ENCODE data around the gene ART3. TPM values are rescaled to one million over a fixed set of nuclear protein-coding genes. Genes with fewer than 3 reads are reported as not detected.

ART3 gene
- total RNA-seq, 2 donors from 2014 or later, result 1.6 to 1.8 TPM

- intact Hi-C loops (cut with DNase I), result no loop called here
- no peak overlapping the region for H3K9ac ChIP-seq (ENCODE audit: low read depth in 2 of 2, low read length in 2 of 2)
- DNase-seq, result no peak
- H3K27ac ChIP-seq, result no peak overlapping the region
- H3K4me3 ChIP-seq, result no peak overlapping the region
- H3K36me3 ChIP-seq, result peaks cover 8% of the 10 kb centered on the region
- H3K9me3 ChIP-seq, result no peaks in the 10 kb centered on the region
- H3K27me3 ChIP-seq, result no peaks in the 10 kb centered on the region
- H3K4me1 ChIP-seq, result no peaks in the 10 kb centered on the region
- no peak for TF ChIP-seq CTCF (IDR thresholded peaks at IDR 0.05)
These were observed 43.0 kb downstream of the ART3 start for GRCh38 chr4:76117536-76117935.

DNA sequence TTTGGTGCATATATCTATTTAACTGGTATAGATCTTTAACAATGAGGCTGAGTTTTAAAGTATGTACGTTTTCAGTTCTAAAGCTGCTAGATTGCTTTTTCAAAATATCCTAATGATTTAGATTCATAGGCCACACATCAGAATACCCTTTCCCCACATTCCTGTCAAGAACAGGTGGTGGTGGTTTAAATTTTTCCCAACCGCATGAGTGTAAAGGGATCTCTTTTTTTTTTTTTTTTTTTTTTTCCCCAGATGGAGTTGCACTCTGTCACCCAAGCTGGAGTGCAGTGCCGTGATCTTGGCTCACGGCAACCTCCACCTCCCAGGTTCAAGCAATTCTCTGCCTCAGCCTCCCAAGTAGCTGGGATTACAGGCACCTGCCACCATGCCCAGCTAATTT, 45.7 kb downstream of the ART3 start:
- Histone ChIP-seq H3K36me3 (peaks cover 8% of the 10 kb centered on the region), H3K9ac (ENCODE audit: low read depth in 2 of 2, low read length in 2 of 2) (no peak overlapping the region)
- no peak for DNase-seq

GRCh38 chr4:76125816-76126215, 51.3 kb downstream of the ART3 start:
- Histone ChIP-seq H3K27me3 (no peaks in the 10 kb centered on the region), H3K4me1 (no peaks in the 10 kb centered on the region), H3K9me3 (no peaks in the 10 kb centered on the region), H3K9ac (ENCODE audit: low read depth in 2 of 2, low read length in 2 of 2) (no peak overlapping the region), H3K4me3 (no peak overlapping the region), H3K27ac (no peak overlapping the region), H3K36me3 (no peaks in the 10 kb centered on the region)
- intact Hi-C loops (cut with DNase I), result no loop called here
- no peak for DNase-seq
- TF ChIP-seq CTCF (IDR thresholded peaks at IDR 0.05), result no peak

More for the DNA sequence above, 45.7 kb downstream of the ART3 start:
- no peak overlapping the region for H3K4me3 ChIP-seq
- H3K4me1 ChIP-seq, result no peaks in the 10 kb centered on the region
- intact Hi-C loops (cut with DNase I), result no loop called here
- TF ChIP-seq CTCF (IDR thresholded peaks at IDR 0.05), result no peak
- H3K27me3 ChIP-seq, result no peaks in the 10 kb centered on the region
- H3K9me3 ChIP-seq, result no peaks in the 10 kb centered on the region
- H3K27ac ChIP-seq, result no peak overlapping the region

GRCh38 chr4:76127754-76128153, 53.2 kb downstream of the ART3 start:
- DNase-seq, result no peak
- Histone ChIP-seq H3K27me3 (no peaks in the 10 kb centered on the region), H3K9ac (ENCODE audit: low read depth in 2 of 2, low read length in 2 of 2) (no peak overlapping the region), H3K4me3 (no peak overlapping the region), H3K27ac (no peak overlapping the region), H3K36me3 (no peaks in the 10 kb centered on the region), H3K9me3 (no peaks in the 10 kb centered on the region), H3K4me1 (no peaks in the 10 kb centered on the region)
- no peak for TF ChIP-seq CTCF (IDR thresholded peaks at IDR 0.05)
- intact Hi-C loops (cut with DNase I), result no loop called here

DNA sequence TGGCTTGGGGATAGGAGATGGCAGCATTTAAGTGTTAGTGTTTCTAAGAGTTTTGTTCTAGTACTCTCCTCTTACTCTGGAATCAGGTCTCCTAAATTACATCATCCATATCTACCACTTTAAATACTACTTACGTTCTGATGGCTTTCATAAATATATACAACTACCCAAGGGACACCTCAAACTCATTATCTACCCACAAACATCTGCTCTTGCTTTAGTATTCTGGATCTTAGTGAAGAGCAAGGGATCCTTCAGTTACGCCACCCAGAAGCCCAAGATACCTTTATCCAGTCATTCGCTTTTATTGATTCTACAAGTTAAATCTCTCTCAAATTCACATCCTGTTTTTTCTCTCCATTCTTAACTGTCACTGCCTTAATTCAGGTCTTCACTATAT, 66.7 kb downstream of the ART3 start:
- peaks cover 6% of the 10 kb centered on the region for H3K36me3 ChIP-seq
- no peaks in the 10 kb centered on the region for H3K9me3 ChIP-seq
- no peak overlapping the region for H3K9ac ChIP-seq (ENCODE audit: low read depth in 2 of 2, low read length in 2 of 2)
- H3K27me3 ChIP-seq, result no peaks in the 10 kb centered on the region
- TF ChIP-seq CTCF (IDR thresholded peaks at IDR 0.05), result no peak
- no peak overlapping the region for H3K4me3 ChIP-seq
- no peak overlapping the region for H3K27ac ChIP-seq
- intact Hi-C loops (cut with DNase I), result no loop called here
- H3K4me1 ChIP-seq, result no peaks in the 10 kb centered on the region
- DNase-seq, result no peak

DNA sequence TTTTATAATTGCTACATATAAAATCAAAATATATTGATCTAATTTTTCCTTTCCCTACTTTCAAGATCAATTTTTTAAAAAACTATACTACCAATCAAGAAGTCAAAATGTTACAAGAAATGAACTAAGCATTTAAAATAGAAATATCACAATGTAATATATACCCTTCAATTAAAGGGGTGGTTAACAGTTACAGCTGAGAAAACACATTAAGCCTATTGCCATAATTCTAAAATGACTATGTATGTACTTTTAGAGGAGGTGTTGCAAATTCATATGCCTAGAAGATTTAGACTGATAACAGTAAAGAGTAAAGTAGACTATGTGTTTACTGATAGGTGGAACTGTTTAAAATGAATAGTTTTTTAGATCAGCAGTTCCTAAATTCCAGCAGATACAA, 70.0 kb downstream of the ART3 start:
- intact Hi-C loops (cut with DNase I), result no loop called here
- H3K27me3 ChIP-seq, result no peaks in the 10 kb centered on the region
- no peaks in the 10 kb centered on the region for H3K36me3 ChIP-seq
- H3K9ac ChIP-seq (ENCODE audit: low read depth in 2 of 2, low read length in 2 of 2), result no peak overlapping the region
- no peaks in the 10 kb centered on the region for H3K9me3 ChIP-seq
- TF ChIP-seq CTCF (IDR thresholded peaks at IDR 0.05), result no peak
- H3K4me1 ChIP-seq, result peaks cover 4% of the 10 kb centered on the region
- no peak overlapping the region for H3K4me3 ChIP-seq
- no peak for DNase-seq
- H3K27ac ChIP-seq, result no peak overlapping the region

Data from colonic mucosa (tissue), 4 donors.